ENCODE measurements around the gene F2R. TPM values are rescaled to one million over a fixed set of nuclear protein-coding genes. Genes with fewer than 3 reads are reported as not detected.
A peak's percentile ranks its signal among the peaks of the same experiment; 100 is the strongest.
"Not testable (repeated sequence)": the region's sequence is repeated elsewhere in the genome, so short reads cannot be mapped to it uniquely, and the experiment has no call there.

Gene F2R
- polyA plus RNA-seq, 4 donors = 0.45 to 37.1 (median 6.1) TPM

DNA sequence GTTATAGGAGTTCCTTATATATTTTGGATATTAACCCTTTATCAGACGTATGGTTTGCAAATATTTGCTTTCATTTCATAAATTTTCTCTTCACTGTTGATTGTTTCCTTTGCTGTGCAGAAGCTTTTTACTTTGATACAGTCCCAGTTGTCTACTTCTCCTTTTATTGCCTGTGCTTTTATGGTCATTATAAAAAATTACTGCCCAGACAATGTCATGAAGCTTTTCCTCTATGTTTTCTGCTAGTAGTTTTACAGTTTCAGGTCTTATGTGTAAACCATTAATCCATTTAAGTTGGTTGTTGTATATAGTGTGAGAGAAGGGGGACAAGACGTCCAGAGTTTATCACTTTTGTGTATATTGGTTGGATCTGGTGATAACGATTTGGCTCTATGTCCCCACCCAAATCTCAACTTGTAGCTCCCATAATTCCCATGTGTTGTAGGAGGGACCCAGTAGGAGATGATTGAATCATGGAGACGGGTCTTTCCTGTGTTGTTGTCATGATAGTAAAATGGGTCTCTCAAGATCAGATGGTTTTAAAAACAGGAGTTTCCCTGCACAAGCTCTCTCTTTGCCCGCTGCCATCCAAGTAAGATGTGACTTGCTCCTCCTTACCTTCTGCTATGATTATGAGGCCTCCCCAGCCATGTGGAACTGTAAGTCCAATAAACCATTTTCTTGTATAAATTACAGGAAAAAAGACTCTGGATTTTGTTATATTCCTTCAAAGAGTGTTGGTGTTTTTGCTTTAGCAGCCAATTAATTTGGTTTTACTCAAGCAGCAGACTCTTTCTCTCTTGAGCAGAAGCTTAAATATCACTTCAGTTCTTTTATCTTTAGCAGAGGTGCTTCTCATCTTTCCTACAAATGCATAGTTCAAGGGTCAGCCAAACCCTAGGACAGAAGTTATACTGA lies 13.7 kb downstream of the F2R start:
- H3K27me3 ChIP-seq (ENCODE audit: control insufficient read depth in 3 of 3, insufficient read depth in 3 of 3, low read length in 3 of 3) = no peaks in the 10 kb centered on the region
- FAIRE-seq = no peak
- no peak overlapping the region for H3K27ac ChIP-seq (ENCODE audit: low read depth in 1 of 3, low read length in 2 of 3)
- peaks cover 0 to 15% (median 0%) of the 10 kb centered on the region in 3 donors for H3K36me3 ChIP-seq (ENCODE audit: control insufficient read depth in 3 of 3, insufficient read depth in 2 of 3, low read depth in 1 of 3, low read length in 3 of 3)
- peaks cover 0 to 23% of the 10 kb centered on the region in 2 donors for H3K9me3 ChIP-seq (ENCODE audit: control insufficient read depth in 2 of 2, insufficient read depth in 1 of 2, low read depth in 1 of 2, low read length in 1 of 2)
- no peak for DNase-seq
- H3K4me1 ChIP-seq (ENCODE audit: control insufficient read depth in 3 of 3, insufficient read depth in 2 of 3, low read depth in 1 of 3, low read length in 2 of 3) = peaks cover 0 to 3% (median 0%) of the 10 kb centered on the region in 3 donors
- no peak overlapping the region for H3K4me3 ChIP-seq (ENCODE audit: low read depth in 1 of 3, low read length in 3 of 3)
- WGBS, 3 donors = 84 to 93% (median 91%) methylated on average over 5 of the region's 5 CpGs

- H3K36me3 ChIP-seq (ENCODE audit: control insufficient read depth in 3 of 3, insufficient read depth in 2 of 3, low read depth in 1 of 3, low read length in 3 of 3) = peaks cover 0 to 15% (median 0%) of the 10 kb centered on the region in 3 donors
- no peak overlapping the region for H3K4me3 ChIP-seq (ENCODE audit: low read depth in 1 of 3, low read length in 3 of 3)
- FAIRE-seq = no peak
- no peaks in the 10 kb centered on the region for H3K4me1 ChIP-seq (ENCODE audit: control insufficient read depth in 3 of 3, insufficient read depth in 2 of 3, low read depth in 1 of 3, low read length in 2 of 3)
- no peaks in the 10 kb centered on the region for H3K27me3 ChIP-seq (ENCODE audit: control insufficient read depth in 3 of 3, insufficient read depth in 3 of 3, low read length in 3 of 3)
- DNase-seq = no peak
- 70 to 90% (median 83%) methylated on average over 15 of the region's 15 CpGs for WGBS, 3 donors
- peak overlapping the region in 2 of 3 donors; percentile 47 to 74 for H3K27ac ChIP-seq (ENCODE audit: low read depth in 1 of 3, low read length in 2 of 3)
- peaks cover 0 to 23% of the 10 kb centered on the region in 2 donors for H3K9me3 ChIP-seq (ENCODE audit: control insufficient read depth in 2 of 2, insufficient read depth in 1 of 2, low read depth in 1 of 2, low read length in 1 of 2)
Measured at GRCh38 chr5:76732405-76733048, 16.6 kb downstream of the F2R start.

GRCh38 chr5:76733049-76733417 lies 17.1 kb downstream of the F2R start:
- peaks cover 0 to 13% (median 0%) of the 10 kb centered on the region in 3 donors for H3K36me3 ChIP-seq (ENCODE audit: control insufficient read depth in 3 of 3, insufficient read depth in 2 of 3, low read depth in 1 of 3, low read length in 3 of 3)
- H3K4me3 ChIP-seq (ENCODE audit: low read depth in 1 of 3, low read length in 3 of 3) = no peak overlapping the region
- WGBS, 3 donors = 58 to 86% (median 76%) methylated on average over 13 of the region's 13 CpGs
- H3K27me3 ChIP-seq (ENCODE audit: control insufficient read depth in 3 of 3, insufficient read depth in 3 of 3, low read length in 3 of 3) = no peaks in the 10 kb centered on the region
- DNase-seq (peak in 1 of 2 donors; percentile 62), FAIRE-seq (no peak)
- peak overlapping the region in 2 of 3 donors; percentile 47 to 74 for H3K27ac ChIP-seq (ENCODE audit: low read depth in 1 of 3, low read length in 2 of 3)
- H3K9me3 ChIP-seq (ENCODE audit: control insufficient read depth in 2 of 2, insufficient read depth in 1 of 2, low read depth in 1 of 2, low read length in 1 of 2) = peaks cover 0 to 20% of the 10 kb centered on the region in 2 donors
- peaks cover 0 to 1% (median 0%) of the 10 kb centered on the region in 3 donors for H3K4me1 ChIP-seq (ENCODE audit: control insufficient read depth in 3 of 3, insufficient read depth in 2 of 3, low read depth in 1 of 3, low read length in 2 of 3)

GRCh38 chr5:76735762-76736545 lies 20.0 kb downstream of the F2R start:
- H3K27ac ChIP-seq (ENCODE audit: low read depth in 1 of 3, low read length in 2 of 3) = peak overlapping the region in 1 of 3 donors; percentile 61
- no peaks in the 10 kb centered on the region for H3K27me3 ChIP-seq (ENCODE audit: control insufficient read depth in 3 of 3, insufficient read depth in 3 of 3, low read length in 3 of 3)
- WGBS, 3 donors = 69 to 82% (median 80%) methylated on average over 4 of the region's 4 CpGs
- H3K9me3 ChIP-seq (ENCODE audit: control insufficient read depth in 2 of 2, insufficient read depth in 1 of 2, low read depth in 1 of 2, low read length in 1 of 2) = peaks cover 0 to under 1% of the 10 kb centered on the region in 2 donors
- DNase-seq (no peak), FAIRE-seq (no peak)
- H3K4me3 ChIP-seq (ENCODE audit: low read depth in 1 of 3, low read length in 3 of 3) = no peak overlapping the region
- peaks cover 0 to 11% (median 0%) of the 10 kb centered on the region in 3 donors for H3K36me3 ChIP-seq (ENCODE audit: control insufficient read depth in 3 of 3, insufficient read depth in 2 of 3, low read depth in 1 of 3, low read length in 3 of 3)
- H3K4me1 ChIP-seq (ENCODE audit: control insufficient read depth in 3 of 3, insufficient read depth in 2 of 3, low read depth in 1 of 3, low read length in 2 of 3) = peaks cover 0 to 7% (median 6%) of the 10 kb centered on the region in 3 donors

DNA sequence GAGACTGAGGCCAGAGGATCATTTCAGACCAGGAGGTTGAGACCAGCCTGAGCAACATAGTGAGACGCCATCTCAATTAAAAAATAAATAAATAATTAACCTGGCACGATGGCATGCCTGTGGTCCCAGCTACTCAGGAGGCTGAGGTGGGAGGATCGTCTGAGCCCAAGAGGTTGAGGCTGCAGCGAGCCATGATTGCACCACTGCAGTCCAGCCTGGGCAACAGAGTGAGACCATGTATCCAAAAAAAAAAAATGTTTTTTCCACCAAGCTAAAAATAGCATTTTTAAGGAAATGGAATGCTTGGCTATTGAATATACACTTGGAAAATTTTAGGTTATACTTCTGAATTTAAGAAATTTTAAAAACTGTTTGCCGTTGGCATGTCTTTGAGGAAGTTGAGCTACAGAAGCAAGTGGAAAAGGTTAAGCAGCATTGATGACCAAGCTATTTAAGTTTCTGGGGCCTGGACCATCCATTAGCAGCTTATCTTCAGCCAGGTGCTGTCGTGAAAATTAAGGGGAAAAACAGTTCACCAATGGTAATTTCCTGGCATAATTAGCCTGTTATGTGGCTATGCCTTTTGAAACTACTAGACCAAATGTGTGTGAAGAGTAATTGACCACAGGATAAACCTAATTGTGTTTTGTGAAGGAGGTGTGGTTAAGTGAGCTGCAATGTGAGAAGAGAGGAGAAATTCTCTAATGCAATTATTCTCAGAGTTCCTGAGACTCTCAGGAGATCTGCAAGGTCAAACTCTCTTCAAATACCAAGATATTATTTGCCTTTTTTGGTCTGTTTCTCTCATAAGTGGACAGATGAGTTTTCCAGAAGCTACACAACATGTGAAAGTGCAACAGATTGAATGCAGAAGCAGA lies 21.0 kb downstream of the F2R start:
- FAIRE-seq = no peak

GRCh38 chr5:76737846-76738245 lies 21.9 kb downstream of the F2R start:
- no peak for FAIRE-seq
- WGBS, 3 donors = 83 to 93% (median 88%) methylated on average over 5 of the region's 5 CpGs
- peak overlapping the region in 2 of 3 donors; percentile 17 to 83 for H3K27ac ChIP-seq (ENCODE audit: low read depth in 1 of 3, low read length in 2 of 3)

More for the DNA sequence above, 21.0 kb downstream of the F2R start:
- Histone ChIP-seq H3K4me1 (ENCODE audit: control insufficient read depth in 3 of 3, insufficient read depth in 2 of 3, low read depth in 1 of 3, low read length in 2 of 3) (peaks cover 0 to 7% (median 6%) of the 10 kb centered on the region in 3 donors), H3K27me3 (ENCODE audit: control insufficient read depth in 3 of 3, insufficient read depth in 3 of 3, low read length in 3 of 3) (no peaks in the 10 kb centered on the region), H3K4me3 (ENCODE audit: low read depth in 1 of 3, low read length in 3 of 3) (no peak overlapping the region), H3K36me3 (ENCODE audit: control insufficient read depth in 3 of 3, insufficient read depth in 2 of 3, low read depth in 1 of 3, low read length in 3 of 3) (peaks cover 0 to 11% (median 0%) of the 10 kb centered on the region in 3 donors), H3K9me3 (ENCODE audit: control insufficient read depth in 2 of 2, insufficient read depth in 1 of 2, low read depth in 1 of 2, low read length in 1 of 2) (no peaks in the 10 kb centered on the region), H3K27ac (ENCODE audit: low read depth in 1 of 3, low read length in 2 of 3) (peak overlapping the region in 2 of 3 donors; percentile 39 to 53)
- peak in 1 of 2 donors; percentile 33 for DNase-seq
- WGBS, 3 donors = 72 to 85% (median 76%) methylated on average over 6 of the region's 6 CpGs

DNA sequence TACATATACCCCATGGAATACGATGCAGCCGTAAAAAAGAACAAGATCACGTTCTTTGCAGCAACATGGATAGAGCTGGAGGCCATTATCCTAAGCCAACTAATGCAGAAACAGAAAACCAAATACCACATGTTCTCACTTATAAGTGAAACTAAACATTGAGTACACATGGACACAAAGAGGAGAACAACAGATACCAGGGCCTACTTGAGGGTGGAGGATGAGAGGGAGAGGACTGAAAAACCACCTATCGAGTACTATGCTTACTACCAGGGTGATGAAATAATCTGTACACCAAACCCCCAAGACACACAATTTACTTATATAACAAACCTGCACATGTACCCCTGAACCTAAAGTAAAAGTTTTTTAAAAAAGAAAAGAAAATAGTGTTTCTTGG lies 25.6 kb downstream of the F2R start:
- H3K27ac ChIP-seq (ENCODE audit: low read depth in 1 of 3, low read length in 2 of 3) = peak overlapping the region in 1 of 3 donors; percentile 66
- WGBS, 3 donors = 94 to 98% (median 94%) methylated on average over 4 of the region's 4 CpGs
- not testable (repeated sequence) for FAIRE-seq

More at GRCh38 chr5:76737846-76738245, 21.9 kb downstream of the F2R start:
- DNase-seq = no peak
- Histone ChIP-seq H3K4me1 (ENCODE audit: control insufficient read depth in 3 of 3, insufficient read depth in 2 of 3, low read depth in 1 of 3, low read length in 2 of 3) (peaks cover 0 to 7% (median 6%) of the 10 kb centered on the region in 3 donors), H3K36me3 (ENCODE audit: control insufficient read depth in 3 of 3, insufficient read depth in 2 of 3, low read depth in 1 of 3, low read length in 3 of 3) (peaks cover 0 to 5% (median 0%) of the 10 kb centered on the region in 3 donors), H3K27me3 (ENCODE audit: control insufficient read depth in 3 of 3, insufficient read depth in 3 of 3, low read length in 3 of 3) (no peaks in the 10 kb centered on the region), H3K4me3 (ENCODE audit: low read depth in 1 of 3, low read length in 3 of 3) (no peak overlapping the region), H3K9me3 (ENCODE audit: control insufficient read depth in 2 of 2, insufficient read depth in 1 of 2, low read depth in 1 of 2, low read length in 1 of 2) (no peaks in the 10 kb centered on the region)

More for the DNA sequence above, 25.6 kb downstream of the F2R start:
- H3K4me1 ChIP-seq (ENCODE audit: control insufficient read depth in 3 of 3, insufficient read depth in 2 of 3, low read depth in 1 of 3, low read length in 2 of 3); H3K9me3 ChIP-seq (ENCODE audit: control insufficient read depth in 2 of 2, insufficient read depth in 1 of 2, low read depth in 1 of 2, low read length in 1 of 2); H3K36me3 ChIP-seq (ENCODE audit: control insufficient read depth in 3 of 3, insufficient read depth in 2 of 3, low read depth in 1 of 3, low read length in 3 of 3); DNase-seq; H3K4me3 ChIP-seq (ENCODE audit: low read depth in 1 of 3, low read length in 3 of 3); H3K27me3 ChIP-seq (ENCODE audit: control insufficient read depth in 3 of 3, insufficient read depth in 3 of 3, low read length in 3 of 3): not testable (repeated sequence)
